HG03280 (cell line): Measurements from ENCODE around the gene MIXL1.
"Not testable (repeated sequence)": the region's sequence is repeated elsewhere in the genome, so short reads cannot be mapped to it uniquely, and the experiment has no call there.

Experiments
- ATAC-seq: cut with Tn5 transposase; IDR thresholded peaks from one replicate; pipeline ENCODE4 v1.9.1; 2021; ENCODE audit warnings: mild to moderate bottlenecking, moderate library complexity; ENCODE audit not compliant: unreplicated experiment

Gene MIXL1

DNA sequence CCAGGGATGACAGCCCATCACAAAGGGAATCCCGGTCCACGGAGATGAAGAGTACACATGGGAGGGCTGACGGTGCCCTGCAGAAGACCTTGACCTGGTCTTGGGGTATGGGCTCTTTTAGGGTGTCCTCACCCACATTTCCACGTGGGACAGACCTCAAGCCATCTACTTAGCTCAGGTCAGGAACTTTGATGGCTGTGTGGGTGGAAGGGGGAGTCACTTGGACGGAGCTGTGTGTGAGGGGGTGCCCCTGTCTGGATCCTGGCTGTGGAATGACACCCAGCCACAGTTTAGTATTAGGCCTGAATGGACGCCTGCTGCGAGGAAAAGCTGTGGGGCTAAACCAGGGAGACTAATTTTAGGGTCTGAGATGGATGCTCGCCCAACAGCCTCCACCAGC lies 10.9 kb upstream of the MIXL1 start:
- no peak for ATAC-seq

DNA sequence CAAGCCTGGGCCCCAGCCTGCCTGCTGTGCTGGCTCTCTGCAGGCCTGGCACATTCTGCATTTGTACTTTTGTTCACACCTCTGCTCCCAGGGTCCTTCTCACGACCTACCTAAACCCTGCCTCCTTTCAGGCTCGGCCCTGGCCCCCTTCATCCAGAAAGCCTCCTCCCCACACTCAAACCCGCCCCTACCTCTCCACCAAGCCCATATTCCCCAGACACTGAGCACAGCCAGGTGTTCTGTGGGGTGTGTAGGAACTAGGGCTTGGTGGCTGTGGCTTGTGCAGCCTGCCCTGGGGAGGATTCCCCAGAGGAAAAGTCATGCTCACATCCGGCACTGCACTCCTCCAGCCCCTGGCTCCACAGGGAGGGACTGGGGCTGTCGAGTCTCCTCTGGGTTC lies 8.2 kb upstream of the MIXL1 start:
- ATAC-seq: no peak

DNA sequence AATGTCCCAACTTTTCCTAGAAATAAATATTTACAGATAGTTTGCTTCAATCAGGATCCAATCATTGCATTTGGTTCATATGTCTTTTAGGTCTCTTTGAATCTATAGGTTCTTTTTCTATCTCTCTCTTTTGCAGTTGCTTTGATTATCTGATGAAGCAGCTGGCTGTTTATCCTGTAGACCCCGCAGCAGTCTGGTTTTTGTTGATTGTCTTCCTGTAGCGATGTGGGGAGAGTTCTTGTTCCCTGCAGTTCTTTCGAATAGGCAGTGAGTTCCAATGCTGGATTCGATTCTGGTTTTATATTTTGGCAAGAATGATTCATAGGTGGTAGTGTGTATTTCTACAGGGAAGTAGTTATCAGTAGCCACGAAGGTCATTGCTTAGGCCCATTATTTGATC lies 7.4 kb upstream of the MIXL1 start:
- no peak for ATAC-seq

DNA sequence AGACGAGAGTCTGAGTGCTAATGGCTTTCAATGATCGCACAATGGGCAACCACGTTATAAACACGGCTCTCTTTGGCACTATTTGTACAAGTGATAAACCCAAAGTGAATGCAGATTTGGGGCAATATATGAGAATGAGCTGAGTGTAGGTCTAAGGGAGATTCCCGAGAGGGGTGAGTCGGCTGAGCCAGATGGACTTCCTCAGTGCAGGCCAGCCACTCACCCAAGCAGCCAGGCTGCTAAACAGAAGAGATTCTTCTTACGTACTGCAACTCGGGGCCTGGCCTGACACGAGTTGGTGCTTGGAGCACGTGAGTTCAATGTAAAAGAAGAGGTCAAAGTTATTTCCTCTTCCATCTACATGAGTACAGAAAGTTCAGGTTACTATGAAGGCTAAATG lies 6.2 kb upstream of the MIXL1 start:
- ATAC-seq: no peak

DNA sequence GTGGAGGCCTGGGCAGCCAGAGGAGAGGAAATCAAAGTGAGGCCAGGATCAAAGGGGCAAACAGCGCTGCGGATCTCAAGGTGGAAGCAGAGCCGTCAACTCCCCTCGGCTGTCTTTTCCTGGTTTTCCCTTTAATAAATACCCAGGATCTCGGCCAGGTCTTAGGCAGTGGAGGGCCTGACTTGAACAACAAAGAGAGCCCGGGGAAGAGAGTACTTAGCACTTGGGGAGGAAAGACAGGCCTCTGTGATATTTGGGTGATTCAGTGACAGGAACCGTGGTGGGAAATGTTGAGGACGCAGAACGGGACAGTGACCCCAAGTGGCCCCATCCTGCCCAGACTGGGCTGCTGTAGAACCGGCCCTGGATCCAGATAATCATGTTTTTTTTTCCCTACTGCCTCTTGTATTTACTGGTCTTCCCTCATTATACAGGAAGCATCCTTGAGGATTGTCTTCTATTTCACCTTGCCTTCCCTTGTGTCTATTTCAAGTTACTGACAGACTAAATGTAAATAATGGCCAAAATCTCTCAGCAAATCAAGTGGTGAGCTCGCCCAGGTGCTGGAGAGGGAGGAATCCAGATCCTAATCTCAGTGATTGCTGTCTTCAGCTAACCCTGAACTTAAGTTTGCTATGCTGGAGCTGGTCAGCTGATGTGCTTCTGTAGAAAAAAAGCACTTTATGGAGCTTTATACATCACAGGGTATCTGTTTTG lies 2.8 kb upstream of the MIXL1 start:
- no peak for ATAC-seq

DNA sequence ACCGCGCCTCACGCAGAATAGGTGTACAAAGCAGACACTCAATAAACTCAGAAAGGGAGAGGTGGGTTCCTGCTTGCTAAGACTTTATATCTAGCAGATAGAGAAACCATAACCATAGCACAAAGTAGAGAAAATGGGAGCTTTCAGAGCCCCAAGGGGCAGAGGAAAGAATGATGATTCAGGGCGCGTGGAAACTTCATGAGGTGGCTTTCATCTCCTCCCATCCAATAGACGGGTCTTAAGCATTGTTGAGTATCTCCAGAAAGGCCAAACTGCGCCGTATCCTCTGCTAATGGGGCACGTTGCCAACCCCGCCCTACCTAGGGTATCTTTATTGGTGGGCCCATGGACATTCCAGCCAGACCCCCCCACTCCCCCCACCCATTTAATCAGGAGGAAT lies 778 bp upstream of the MIXL1 start:
- no peak for ATAC-seq

DNA sequence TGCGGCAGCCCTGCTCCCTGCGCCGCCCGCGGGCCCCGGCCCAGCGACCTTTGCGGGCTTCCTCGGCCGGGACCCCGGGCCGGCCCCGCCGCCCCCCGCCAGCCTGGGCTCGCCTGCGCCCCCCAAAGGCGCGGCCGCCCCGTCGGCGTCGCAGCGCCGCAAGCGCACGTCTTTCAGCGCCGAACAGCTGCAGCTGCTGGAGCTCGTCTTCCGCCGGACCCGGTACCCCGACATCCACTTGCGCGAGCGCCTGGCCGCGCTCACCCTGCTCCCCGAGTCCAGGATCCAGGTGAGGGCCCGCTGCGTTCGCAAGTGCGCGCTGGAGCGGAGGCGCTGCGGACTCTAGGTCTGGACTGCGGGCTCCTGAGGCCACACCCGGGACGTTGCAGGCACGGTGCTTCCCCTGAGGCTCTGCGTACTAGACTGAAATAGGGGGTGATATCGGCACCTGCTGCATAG lies 351 bp downstream of the MIXL1 start:
- ATAC-seq: peak; percentile 72

DNA sequence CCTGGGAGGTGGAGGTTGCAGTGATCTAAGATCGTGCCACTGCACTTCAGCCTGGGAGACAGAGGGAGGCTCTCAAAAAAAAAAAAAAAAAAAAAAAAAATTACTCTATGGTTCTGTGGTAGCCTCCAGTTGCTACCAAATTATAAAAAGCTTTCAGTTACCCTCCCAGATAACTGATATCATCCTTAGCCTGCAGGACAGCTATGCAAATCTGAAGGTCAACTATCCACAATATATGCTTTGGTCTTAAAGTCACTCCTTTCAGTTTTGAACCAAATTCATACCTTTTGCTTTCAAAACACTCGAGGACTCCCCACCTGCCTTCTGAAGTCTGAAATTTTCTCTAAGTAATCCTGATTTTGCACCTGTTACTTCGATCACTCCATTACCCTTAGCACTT lies 3.1 kb downstream of the MIXL1 start:
- ATAC-seq: peak; percentile 56

DNA sequence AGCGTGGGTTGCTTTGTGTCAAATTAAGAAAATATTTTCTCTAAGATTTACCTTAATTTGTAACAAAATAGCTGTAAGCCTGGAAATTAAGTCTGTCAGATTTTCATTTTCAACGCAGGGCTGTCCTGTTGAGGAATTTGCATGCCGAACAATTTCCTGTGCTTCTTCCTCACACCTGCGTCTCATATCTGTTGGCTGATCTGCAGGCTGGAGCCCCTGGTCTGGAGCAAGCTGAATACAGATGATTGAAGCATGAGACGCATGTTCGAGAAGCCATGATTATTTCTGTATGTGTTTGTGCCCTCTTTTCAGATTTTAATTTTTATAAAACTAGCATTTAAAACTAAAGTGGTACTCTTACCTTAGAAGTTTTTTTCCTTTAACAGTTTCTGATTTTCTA lies 9.8 kb downstream of the MIXL1 start:
- ATAC-seq: peak; percentile 66

DNA sequence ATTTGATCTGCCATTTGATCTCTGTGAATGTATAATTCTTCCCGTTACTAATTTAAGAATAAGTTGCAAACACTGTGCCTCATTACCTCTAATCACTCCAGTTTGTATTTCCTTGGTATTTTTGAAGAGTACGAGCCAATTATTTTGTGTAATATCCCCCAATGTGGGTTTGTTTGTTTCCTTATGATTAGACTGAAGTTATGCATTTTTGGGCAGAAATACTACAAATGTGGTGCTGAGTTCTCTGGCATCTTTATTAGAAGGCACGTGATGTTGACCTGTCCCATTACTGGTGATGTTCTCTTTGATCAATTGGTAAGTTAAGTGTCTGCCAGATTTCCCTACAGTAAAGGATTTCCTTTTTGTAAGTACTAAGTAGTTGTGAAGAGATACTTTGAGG lies 10.3 kb downstream of the MIXL1 start:
- no peak for ATAC-seq

DNA sequence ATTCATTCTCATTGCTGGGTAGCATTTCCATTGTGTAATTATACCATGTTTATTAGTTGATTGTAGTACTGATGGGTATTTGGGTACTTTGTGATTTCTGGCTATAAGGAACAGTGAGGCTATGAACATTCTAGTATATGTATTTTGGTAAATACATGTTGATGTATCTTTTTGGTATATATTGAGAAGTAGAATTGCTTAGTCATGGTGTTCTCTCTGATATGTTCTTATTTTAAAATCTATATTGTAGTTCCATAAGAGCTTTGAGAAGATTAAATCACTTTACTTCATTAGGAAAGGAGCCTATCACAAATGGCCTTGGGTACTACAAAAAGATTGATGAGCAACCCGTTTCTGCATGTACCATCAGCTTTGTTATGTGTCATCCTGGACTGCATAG lies 13.4 kb downstream of the MIXL1 start:
- no peak for ATAC-seq

DNA sequence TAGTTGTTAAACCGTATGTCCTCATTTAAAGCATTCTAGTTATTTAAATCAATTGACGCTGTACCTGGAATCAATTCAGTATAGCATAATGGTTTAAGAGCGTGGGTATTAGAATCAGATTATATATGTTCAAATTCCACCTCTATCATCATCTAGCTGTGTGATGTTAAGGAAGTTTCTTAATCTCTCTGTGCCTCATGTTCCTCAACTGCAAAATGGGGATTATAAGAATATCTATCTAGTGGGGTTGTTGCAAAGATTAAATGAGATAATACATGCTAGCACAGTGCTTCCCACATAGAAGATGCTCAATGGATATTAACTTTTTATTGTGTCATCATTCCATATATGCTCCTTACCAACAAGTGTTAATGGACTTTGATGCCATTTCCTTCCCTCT lies 16.0 kb downstream of the MIXL1 start:
- no peak for ATAC-seq

DNA sequence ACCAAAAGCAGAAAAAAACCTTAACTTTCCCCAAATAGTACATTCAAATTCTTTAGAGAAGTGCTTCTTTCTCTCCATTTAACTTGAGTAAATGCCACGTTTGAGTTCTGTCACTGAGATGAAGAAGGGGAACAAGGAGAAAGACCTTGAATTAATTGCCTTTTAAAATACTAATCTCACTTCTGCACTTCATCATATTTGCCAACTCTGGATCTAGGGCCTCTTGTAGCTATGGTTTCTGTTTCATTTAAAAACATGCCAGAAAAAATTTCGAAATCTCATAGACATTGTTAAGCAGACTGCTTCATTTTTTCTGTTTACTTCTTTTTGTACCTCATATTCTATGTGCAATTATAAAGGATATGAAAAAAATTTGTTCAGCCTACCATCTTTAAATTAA lies 24.6 kb downstream of the MIXL1 start:
- ATAC-seq: no peak

DNA sequence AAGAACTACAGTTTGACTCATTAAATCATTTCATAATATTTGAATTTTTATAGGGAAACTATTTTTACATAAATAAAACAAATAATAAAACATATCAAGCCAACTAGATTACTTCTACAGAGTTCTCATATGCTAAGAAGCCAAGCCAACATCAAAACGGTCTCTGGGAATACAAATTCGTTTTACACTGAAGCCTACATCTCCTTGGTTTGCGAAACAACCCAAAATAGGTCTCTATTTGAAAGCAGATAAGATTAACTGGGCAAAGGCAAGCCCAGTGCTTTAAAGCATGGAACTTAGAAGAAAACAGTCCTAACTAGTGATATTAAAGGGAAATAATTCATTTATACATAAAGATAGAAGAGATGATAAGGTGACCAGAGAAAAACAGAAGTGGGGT lies 25.3 kb downstream of the MIXL1 start:
- no peak for ATAC-seq

DNA sequence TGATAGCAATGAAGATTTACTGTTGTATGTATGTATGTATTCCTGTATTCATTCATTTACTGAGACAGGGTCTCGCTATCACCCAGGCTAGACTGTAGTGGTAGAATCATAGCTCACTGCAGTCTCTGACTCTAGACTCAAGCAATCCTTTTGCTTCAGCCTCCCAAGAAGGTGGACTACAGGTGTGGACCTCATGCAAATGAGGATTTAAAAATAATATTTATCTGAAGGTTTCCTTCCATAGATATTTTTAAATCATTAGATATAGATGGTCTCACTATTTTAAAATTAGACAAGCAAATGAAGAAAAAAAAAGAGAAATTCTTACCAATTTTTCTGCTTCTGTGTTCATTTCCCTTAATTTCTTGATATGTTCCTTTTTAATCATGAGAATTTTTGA lies 27.0 kb downstream of the MIXL1 start:
- ATAC-seq: no peak

DNA sequence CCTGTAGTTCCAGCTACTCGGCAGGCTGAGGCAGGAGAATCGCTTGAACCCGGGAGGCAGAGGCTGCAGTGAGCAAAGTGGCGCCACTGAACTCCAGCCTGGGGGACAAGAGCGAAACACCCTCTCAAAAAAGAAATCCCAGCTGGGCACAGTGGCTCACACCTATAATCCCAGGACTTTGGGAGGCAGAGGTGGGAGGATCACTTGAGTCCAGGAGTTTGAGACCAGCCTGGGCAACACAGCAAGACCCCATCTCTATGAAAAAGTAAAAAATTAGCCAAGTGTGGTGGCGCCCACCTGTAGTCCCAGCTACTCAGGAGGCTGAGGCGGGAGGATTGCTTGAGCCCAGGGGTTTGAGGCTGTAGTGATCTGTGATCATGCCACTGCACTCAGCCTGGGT lies 29.4 kb downstream of the MIXL1 start:
- not testable (repeated sequence) for ATAC-seq

DNA sequence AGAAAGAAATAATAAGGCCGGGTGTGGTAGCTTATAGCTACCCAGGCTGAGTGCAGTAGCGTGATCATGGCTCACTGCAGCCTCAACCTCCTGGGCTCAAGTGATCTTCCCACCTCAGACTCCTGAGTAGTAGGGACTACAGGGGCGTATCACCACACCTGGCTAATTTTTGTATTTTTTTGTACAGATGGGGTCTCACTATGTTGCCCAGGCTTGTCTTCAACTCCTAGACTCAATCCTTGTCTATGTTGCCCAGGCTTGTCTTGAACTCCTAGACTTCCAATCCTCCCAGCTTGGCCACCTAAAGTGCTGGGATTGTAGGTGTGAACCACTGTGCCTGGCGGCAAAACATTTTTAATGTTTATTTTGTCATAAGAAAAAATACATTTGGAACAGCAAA lies 30.5 kb downstream of the MIXL1 start:
- no peak for ATAC-seq

DNA sequence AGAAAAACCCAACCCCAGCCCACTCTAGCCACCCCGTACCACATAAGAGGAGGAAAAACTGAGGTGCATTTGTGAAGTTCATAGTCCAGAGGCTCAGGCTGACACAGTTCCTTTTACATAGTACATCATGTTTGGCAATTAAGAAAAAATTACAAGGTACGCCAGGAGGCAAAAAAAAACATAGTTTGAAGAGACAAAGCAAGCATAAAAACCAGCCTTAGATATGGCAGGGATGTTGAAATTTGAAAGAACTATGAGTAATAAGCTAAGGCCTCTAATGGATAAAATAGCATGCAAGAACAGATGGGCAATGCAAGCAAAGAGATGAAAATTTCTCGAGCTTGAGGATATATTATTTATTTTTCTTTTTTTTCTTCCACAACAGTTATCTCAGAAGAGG lies 31.9 kb downstream of the MIXL1 start:
- ATAC-seq: no peak

DNA sequence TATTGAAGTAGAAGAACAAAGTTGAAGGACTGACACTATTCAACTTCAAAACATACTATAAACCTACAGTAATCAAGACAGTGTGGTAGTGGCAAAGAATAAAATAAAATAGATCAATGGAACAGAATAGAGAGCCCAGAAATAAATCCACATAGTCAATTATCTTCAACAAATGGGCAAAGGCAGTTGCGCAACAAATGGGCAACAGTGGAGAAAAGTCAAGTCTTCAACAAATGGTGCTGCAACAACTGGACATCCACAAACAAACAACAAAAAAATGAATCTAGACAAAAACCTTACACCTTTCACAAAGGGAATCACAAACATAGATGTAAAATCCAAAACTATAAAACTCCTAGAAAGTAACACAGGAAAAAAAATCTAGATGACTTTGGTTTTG lies 38.4 kb downstream of the MIXL1 start:
- no peak for ATAC-seq

DNA sequence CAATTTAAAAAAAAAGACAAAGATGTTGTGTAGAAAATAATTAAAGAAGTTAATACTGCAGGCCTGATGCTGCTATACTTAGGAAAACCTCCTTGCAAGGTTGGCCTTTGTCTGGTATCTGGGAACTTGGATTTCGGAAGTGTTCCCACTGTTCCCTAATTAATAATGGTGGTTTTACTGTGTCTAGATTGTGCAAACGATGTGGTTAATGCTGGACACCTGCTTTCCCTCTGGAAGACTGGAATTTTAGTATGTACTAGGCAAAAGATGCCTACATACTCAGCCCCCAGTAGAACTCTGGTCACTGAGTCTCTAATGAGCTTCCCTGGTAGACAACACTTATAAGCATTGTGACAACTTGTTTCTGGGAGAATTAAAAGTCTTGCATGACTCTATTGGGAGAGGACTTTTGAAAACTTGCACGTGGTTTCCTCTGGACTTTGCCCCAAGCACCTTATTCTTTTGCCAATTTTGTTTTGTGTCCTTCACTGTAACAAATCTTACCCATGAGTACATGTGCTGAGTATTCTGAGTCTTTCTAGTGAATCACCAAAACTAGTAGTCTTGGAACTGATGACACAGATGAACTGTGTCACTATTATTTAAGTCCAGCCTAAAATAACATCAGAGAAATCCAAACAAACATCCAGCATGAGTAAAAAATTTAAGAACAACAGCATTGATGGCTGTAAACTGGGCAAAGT lies 45.1 kb downstream of the MIXL1 start:
- ATAC-seq: no peak

DNA sequence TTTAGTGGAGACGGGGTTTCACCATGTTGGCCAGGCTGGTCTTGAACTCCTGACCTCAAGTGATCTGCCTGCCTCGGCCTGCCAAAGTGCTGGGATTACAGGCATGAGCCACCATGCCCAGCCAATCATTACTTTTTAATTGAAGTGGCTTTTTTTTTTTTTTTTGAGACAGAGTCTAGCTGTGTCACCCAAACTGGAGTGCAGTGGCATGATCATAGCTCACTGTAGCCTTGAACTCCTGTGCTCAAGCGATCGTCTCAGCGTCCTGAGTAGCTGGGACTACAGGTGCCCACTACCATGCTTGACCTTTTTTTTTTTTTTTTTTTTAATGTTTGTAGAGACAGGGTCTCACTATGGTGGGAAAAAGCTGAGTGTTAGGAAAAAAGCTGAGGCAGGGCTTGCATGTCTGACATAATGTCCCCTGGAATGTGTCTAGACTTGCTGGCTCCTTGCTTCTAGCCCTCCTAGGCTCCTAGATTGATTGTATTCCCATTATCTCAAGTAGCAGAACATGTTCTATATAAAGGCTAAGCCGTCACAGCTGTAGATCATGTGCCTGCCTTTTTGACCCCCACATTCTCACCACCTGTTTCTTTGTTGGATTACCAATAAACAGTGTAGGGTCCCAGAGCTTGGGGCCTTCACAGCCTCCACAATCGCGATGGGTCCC lies 48.9 kb downstream of the MIXL1 start:
- not testable (repeated sequence) for ATAC-seq

DNA sequence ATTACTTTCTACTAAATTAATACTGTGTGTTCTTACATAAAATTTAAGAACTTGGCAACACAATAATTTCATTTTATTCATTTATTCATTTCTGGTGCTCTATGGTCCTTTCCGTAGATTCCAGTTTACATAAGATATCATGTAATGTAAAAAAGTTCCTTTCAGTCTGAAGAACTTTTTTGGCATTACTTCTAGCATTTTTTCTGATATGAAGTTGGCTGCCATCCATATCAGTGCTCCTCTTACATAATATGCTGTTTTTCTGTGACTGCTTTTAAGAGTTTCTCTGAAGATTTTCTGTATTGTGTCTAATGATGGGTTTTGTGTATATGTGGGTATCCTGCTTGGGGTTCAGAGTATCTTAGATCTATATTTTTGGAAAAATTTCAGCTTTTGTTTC lies 50.7 kb downstream of the MIXL1 start:
- ATAC-seq: no peak
